GM12865 (cell line): ENCODE results near the gene NUP153.
A peak's percentile ranks its signal among the peaks of the same experiment; 100 is the strongest.
"Not testable (repeated sequence)": the region's sequence is repeated elsewhere in the genome, so short reads cannot be mapped to it uniquely, and the experiment has no call there.

Source experiments
- DNase-seq: peaks from one replicate; pipeline ENCODE4 v3.0.0; 2010; ENCODE audit warnings: low read depth
- H3K4me3 ChIP-seq: 2 replicates; pipeline ENCODE4 v1.5.1; 2011; ENCODE audit warnings: mild to moderate bottlenecking, low read depth, low read length, control low read depth
- CTCF ChIP-seq: IDR thresholded peaks from 2 replicates; pipeline ENCODE4 v1.5.1; 2011; ENCODE audit warnings: low read length, control low read depth, low read depth, inconsistent platforms; ENCODE audit not compliant: insufficient read depth; ENCODE audit errors: missing control alignments

The NUP153 gene

GRCh38 chr6:17710331-17710730 lies 3.6 kb upstream of the NUP153 start:
- no peak for DNase-seq

GRCh38 chr6:17709476-17709875 lies 2.8 kb upstream of the NUP153 start:
- no peak overlapping the region for H3K4me3 ChIP-seq
- no peak for TF ChIP-seq CTCF
- no peak for DNase-seq

More at GRCh38 chr6:17710331-17710730, 3.6 kb upstream of the NUP153 start:
- TF ChIP-seq CTCF = no peak
- H3K4me3 ChIP-seq = no peak overlapping the region

- DNase-seq, H3K4me3 ChIP-seq: not testable (repeated sequence)
Measured at GRCh38 chr6:17708035-17708434, 1.3 kb upstream of the NUP153 start.

DNA sequence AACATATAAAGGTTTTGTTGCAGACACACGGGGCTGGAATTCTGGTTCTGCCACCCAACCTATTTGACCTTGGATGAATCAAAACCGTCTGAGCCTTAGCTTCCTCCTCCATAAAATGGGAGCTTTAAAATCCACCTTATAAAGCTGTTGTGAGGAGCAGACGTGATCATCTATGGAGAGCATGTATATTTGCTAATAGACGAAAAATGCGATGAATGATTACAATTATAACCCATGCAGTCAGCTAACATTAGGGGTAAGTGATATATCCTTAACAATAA lies 586 bp upstream of the NUP153 start:
- DNase-seq = no peak
- peak overlapping the region; percentile 55 for H3K4me3 ChIP-seq
- TF ChIP-seq CTCF = no peak

DNA sequence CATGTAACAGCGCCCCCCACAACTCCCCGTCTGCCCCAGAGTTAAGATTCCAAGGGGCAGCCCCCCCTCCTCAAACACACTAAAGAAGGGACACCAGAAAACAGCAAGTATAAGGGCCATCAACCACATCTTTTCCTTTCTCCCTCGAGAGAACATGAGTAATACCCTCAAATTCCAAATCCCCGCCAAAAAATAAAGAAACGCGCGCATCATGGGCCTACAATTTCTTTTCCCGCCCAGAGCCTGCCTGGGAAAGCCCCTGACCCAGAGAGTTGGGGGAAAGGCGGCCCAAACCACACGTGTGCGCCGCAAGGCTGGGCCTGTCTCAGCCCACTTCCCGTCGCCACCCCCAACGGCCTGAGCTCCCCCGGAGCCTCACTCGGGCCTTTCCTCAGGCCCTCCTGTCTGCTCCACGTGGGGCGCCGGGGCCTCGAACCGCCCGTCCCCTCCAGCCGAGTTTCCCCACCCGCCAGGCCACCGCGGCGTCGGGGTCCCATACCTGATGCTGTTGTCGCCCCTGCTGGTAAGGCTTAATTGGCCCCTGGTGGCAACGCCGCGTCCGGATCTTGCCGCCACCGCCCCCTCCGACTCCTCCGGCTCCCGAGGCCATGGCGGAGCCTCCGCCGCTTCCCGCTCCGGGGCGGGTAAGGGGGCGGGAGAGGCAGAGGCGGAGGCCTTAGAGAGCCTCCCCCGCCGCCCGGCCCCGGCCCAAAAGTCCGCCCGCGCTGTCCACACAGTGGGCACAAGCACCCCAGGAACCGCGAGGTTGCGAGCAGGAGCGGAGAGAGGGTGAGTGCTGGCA lies 746 bp downstream of the NUP153 start:
- peak; percentile 11 for TF ChIP-seq CTCF
- DNase-seq = peak; percentile 96
- H3K4me3 ChIP-seq = peak overlapping the region; percentile 64

- peak; percentile 69 for DNase-seq
- peak overlapping the region; percentile 64 for H3K4me3 ChIP-seq
- TF ChIP-seq CTCF = no peak
Measured at GRCh38 chr6:17705428-17705777, 1.3 kb downstream of the NUP153 start.

DNA sequence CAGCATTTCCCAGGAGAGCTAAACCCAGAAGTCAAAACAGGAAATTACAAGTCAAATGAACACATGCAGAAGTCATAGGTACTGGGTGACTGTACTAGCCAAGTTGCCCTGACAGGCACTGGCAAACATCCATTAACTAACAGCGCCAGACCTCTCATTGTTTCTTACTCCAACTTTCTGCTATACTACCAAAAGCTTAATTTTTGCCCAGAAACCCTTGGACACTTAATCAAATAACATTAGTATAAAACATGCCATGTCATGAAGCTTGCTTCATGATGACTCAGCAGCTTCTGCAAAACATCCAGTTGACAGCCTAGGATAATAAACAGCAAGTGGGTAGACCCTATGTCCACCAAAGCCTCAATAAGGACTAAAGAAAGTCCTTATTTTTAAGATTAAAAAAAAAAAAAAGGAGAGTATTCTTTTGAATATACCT lies 3.5 kb downstream of the NUP153 start:
- H3K4me3 ChIP-seq = peak overlapping the region; percentile 64

More for the DNA sequence above, 3.5 kb downstream of the NUP153 start:
- peak; percentile 62 for DNase-seq
- no peak for TF ChIP-seq CTCF
